Measurements from ENCODE around the gene NRG4. TPM values are rescaled to one million over a fixed set of nuclear protein-coding genes. Genes with fewer than 3 reads are reported as not detected.
"Not testable (repeated sequence)": the region's sequence is repeated elsewhere in the genome, so short reads cannot be mapped to it uniquely, and the experiment has no call there.

The NRG4 gene
- total RNA-seq, 2 donors from 2014 or later: not detected

DNA sequence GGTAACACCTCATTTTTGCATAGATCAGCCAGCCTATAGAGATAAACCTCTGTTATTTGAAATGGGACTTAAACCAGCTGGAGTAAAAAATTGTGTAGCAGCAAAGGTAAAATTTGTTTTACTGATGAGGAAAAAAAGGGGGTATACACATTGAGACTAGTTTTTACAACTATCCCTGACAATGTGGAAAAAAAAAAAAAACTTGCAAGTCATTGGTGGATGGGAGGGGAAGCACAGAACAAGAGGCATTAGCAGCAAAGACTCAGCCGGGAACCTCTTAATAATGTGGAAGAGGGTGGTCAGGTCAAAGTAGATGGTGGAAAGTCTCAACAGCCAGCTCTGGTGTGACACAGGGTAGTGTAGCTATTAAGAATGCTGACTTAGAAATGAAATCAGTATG, 94.1 kb downstream of the NRG4 start:
- Mint-ChIP-seq H3K27ac (peak overlapping the region in 1 of 2 donors; percentile 22), H3K9me3 (no peaks in the 10 kb centered on the region), H3K36me3 (peaks cover 6 to 17% of the 10 kb centered on the region in 2 donors)
- DNase-seq (ENCODE audit: low spot score in 2 of 2) (no peak), ATAC-seq (no peak)

DNA sequence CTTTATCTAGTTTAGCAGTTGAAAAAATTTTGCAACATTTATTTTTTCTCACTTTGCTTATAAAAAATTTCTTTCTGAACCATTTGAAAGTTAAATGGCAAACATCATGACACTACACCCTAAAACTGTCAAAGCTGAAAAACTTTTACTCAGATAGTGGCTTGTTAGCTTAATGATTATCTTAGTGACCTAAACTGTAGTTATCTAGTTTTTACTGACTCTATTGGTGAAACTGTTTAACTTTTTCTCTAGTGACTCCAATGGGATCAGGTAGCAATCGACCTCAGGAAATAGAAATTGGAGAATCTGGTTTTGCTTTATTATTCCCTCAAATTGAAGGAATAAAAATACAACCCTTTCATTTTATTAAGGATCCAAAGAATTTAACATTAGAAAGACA, 95.2 kb downstream of the NRG4 start:
- Mint-ChIP-seq H3K27ac (no peak overlapping the region), H3K36me3 (peaks cover 18 to 24% of the 10 kb centered on the region in 2 donors), H3K9me3 (no peaks in the 10 kb centered on the region)
- DNase-seq (ENCODE audit: low spot score in 2 of 2) (no peak), ATAC-seq (no peak)

DNA sequence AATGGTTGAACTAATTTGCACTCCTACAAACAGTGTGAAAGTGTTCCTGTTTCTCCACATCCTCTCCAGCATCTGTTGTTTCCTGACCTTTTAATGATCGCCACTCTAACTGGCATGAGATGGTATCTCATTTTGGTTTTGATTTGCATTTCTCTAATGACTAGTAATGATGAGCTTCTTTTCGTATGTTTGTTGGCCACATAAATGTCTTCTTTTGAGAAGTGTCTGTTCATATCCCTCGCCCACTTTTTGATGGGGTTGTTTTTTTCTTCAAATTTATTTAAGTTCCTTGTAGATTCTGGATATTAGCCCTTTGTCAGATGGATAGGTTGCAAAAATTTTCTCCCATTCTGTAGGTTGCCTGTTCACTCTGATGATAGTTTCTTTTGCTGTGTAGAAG, 101.9 kb downstream of the NRG4 start:
- DNase-seq (ENCODE audit: low spot score in 2 of 2); H3K9me3 Mint-ChIP-seq; H3K27ac Mint-ChIP-seq; ATAC-seq: not testable (repeated sequence)
- peaks cover 46 to 57% of the 10 kb centered on the region in 2 donors for H3K36me3 Mint-ChIP-seq

DNA sequence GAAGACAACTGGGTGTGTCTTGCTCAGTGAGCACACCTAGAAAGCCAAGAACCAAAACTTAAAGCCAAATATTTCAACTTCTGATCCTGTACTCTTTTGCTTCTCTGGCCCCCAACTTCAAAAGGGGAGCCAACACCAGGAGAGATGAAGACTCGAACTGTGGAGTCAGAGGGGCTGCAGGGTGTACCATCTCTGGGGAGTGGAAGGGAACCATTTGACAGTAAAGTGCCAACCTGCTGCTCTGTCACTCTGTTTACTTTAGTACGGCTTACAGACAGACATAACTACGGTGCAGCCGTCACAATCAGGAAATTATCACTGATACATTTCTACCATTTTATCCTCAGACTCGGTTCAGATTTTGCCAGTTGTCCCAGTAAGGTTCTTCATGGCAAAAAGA, 107.0 kb downstream of the NRG4 start:
- peaks cover 28 to 39% of the 10 kb centered on the region in 2 donors for H3K36me3 Mint-ChIP-seq
- H3K27ac Mint-ChIP-seq: peak overlapping the region; percentile 92 to 95
- ATAC-seq (no peak), DNase-seq (ENCODE audit: low spot score in 2 of 2) (no peak)
- H3K9me3 Mint-ChIP-seq: no peaks in the 10 kb centered on the region

DNA sequence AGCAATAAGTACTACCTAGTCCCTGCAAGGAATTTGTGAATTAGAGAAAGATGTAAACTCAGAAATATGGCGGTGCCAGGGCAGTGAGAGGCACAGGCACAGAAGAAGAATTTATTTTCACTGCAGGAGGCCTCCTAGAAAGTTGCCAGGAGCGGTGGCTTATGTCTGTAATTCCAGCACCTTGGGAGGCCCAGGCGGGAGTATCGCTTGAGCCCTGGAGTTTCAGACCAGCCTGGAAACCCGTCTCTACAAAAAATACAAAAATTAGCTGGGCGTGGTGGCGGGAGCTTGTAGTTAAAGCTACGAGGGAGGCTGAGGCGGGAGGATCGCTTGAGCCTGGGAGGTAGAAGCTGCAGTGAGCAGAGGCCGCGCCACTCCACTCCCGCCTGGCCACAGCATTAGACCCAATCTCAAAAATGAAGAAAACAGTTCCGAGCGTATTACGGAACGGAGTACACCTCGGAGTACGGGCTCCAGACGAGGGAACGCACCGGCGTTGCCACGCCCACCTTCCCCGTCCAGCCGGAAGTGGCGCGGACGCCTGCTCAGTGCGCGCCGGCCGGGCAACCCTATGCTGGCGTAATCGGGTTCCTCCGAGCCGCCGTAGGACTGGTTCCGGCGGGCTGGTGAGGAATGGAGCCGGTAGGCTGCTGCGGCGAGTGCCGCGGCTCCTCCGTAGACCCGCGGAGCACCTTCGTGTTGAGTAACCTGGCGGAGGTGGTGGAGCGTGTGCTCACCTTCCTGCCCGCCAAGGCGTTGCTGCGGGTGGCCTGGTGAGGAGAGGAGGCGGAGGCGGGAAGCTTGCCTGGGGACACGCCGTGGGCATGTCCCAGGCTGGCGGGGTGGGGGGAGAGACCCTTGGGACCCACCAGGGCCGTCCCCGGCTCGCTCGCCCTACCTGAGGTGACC, 108.6 kb downstream of the NRG4 start, which contains the start of gene FBXO22:
FBXO22 (plus strand) TSS at position 548 of the 909 bp plus-strand sequence; CDS start at position 634, 86 bp downstream.
- DNase-seq (ENCODE audit: low spot score in 2 of 2) (peak; percentile 93), ATAC-seq (peak; percentile 95 to 98)
- peaks cover 22 to 24% of the 10 kb centered on the region in 2 donors for H3K36me3 Mint-ChIP-seq
- peak within 1 kb of the TSS; percentile 95 to 97 for H3K27ac Mint-ChIP-seq
- H3K9me3 Mint-ChIP-seq: no peaks in the 10 kb centered on the region

DNA sequence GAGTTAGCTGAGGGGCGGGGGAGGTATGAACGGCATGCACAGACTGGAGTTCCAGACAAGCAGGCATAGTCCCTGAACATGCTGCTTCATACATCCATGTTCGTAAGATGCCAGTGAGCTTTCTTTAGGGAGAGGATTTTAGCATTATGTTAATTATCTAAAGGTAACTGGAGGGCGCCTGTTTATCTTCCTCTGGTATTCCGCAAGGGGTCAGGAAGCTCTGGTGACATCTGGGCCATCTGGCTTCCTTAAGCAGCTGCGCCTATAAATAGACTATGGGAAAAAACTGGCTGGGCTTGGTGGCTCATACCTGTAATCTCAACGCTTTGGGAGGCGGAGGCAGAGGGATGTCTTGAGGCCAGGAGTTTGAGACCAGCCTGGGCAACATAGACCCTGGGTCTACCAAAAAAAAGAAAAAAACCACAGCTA, 110.1 kb downstream of the NRG4 start:
- H3K36me3 Mint-ChIP-seq: peaks cover 20 to 24% of the 10 kb centered on the region in 2 donors
- DNase-seq (ENCODE audit: low spot score in 2 of 2): no peak
- H3K27ac Mint-ChIP-seq: no peak overlapping the region
- no peak for ATAC-seq
- H3K9me3 Mint-ChIP-seq: no peaks in the 10 kb centered on the region

DNA sequence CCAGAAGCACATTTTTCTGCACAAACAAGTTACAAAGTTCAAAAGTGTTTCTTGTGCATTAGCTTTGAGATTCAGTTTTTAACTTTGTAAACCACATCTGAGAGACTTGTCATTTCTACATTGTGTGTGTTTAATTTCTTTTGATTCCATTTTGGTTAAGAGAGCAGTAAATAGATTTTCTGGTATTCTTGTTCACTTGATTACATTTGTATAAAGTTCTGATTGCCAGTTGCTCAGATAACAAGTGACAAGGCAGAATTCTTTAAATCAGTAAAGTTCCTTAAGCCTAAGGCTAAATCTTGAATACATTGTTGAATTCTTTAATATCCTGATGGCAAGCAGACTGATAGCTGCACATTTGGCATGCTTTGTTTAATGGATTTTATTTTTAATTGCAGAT, 111.6 kb downstream of the NRG4 start:
- ATAC-seq: no peak
- Mint-ChIP-seq H3K9me3 (no peaks in the 10 kb centered on the region), H3K36me3 (peaks cover 18 to 19% of the 10 kb centered on the region in 2 donors), H3K27ac (peak overlapping the region in 1 of 2 donors; percentile 42)
- no peak for DNase-seq (ENCODE audit: low spot score in 2 of 2)

DNA sequence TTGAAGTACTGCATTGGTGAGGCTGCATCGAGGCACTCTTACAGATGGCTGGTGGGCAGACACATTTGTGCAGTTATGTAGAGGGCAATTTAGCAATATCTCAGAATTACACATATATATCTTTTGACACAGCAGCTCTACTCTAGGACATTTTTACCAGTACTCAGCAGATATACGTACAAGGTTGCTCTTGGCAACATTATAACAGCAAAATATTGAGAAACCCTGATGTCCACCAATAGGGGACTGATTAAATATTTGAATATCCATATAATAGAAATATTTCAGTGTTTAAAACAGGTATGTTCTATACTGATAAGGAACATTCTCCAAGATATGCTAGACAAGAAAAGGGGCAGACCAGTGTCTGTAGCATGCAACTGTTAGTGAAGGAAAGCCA, 116.5 kb downstream of the NRG4 start:
- H3K27ac Mint-ChIP-seq: peak overlapping the region in 1 of 2 donors; percentile 13
- no peaks in the 10 kb centered on the region for H3K36me3 Mint-ChIP-seq
- ATAC-seq (no peak), DNase-seq (ENCODE audit: low spot score in 2 of 2) (no peak)
- no peaks in the 10 kb centered on the region for H3K9me3 Mint-ChIP-seq

DNA sequence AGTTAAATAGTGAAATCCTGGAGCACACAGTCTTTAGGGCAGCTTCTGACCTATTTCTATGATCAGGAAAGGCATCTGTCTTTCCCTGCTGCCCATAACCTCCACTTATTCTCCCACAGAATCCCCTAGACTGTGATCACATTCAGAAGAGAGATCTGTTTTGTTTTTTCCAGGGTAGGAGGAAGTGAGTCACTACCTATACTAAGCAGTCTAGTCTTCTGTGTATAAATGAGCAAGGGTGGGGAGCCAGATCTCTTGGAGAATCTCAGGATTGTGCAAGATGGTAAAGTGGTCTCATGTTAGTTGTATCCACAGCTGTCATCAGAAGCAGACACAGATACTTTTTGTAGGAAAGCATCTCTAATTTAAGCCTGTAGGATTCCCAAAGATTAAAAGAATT, 120.3 kb downstream of the NRG4 start:
- ATAC-seq (peak; percentile 72 to 75), DNase-seq (ENCODE audit: low spot score in 2 of 2) (no peak)
- H3K9me3 Mint-ChIP-seq: no peaks in the 10 kb centered on the region
- no peaks in the 10 kb centered on the region for H3K36me3 Mint-ChIP-seq
- H3K27ac Mint-ChIP-seq: peak overlapping the region; percentile 24 to 70

Other genes with a start within 250 kb of the NRG4 start
- 10 to 100 TPM; 15.4 to 17.8 TPM for gene UBE2Q2, start 169.0 kb downstream of the NRG4 start, total RNA-seq
- 100 to 1,000 TPM in 1 of 2 donors, 10 to 100 TPM in 1; 40.3 to 104 TPM for gene FBXO22, start 108.5 kb downstream of the NRG4 start, total RNA-seq
- not detected for gene TMEM266, start 47.6 kb upstream of the NRG4 start, total RNA-seq